HUES6 (cell line): ENCODE data around the gene TUBB4B.
A peak's percentile ranks its signal among the peaks of the same experiment; 100 is the strongest.

ENCODE experiments used
- H3K27ac ChIP-seq: 2 replicates; pipeline ENCODE4 v1.7.0; 2013; ENCODE audit warnings: low read depth, mild to moderate bottlenecking, low read length, inconsistent platforms
- H3K27me3 ChIP-seq: 2 replicates; pipeline ENCODE4 v1.6.1; 2013; ENCODE audit warnings: low read length; ENCODE audit not compliant: control insufficient read depth, insufficient read depth
- H3K36me3 ChIP-seq: 2 replicates; pipeline ENCODE4 v1.6.1; 2013; ENCODE audit warnings: low read length; ENCODE audit not compliant: control insufficient read depth, insufficient read depth
- H3K4me1 ChIP-seq: 2 replicates; pipeline ENCODE4 v1.6.1; 2013; ENCODE audit warnings: low read length; ENCODE audit not compliant: control insufficient read depth, insufficient read depth
- H3K4me3 ChIP-seq: 2 replicates; pipeline ENCODE4 v1.5.1; 2013; ENCODE audit warnings: low read depth, low read length
- H3K9ac ChIP-seq: one replicate; pipeline ENCODE4 v1.6.1; 2013; ENCODE audit warnings: mild to moderate bottlenecking, low read length
- H3K9me3 ChIP-seq: 2 replicates; pipeline ENCODE4 v1.6.1; 2013; ENCODE audit warnings: low read depth, low read length; ENCODE audit not compliant: control insufficient read depth, insufficient read depth

The TUBB4B gene

GRCh38 chr9:137199411-137200121, 41.5 kb upstream of the TUBB4B start:
- Histone ChIP-seq H3K4me1 (peaks cover 31% of the 10 kb centered on the region), H3K27ac (no peak overlapping the region), H3K4me3 (peak overlapping the region; percentile 50), H3K9me3 (no peaks in the 10 kb centered on the region), H3K36me3 (peaks cover 4% of the 10 kb centered on the region; the same call in 1 of the 2 replicates), H3K9ac (peak overlapping the region; percentile 27), H3K27me3 (no peaks in the 10 kb centered on the region)

GRCh38 chr9:137200311-137201204, 40.5 kb upstream of the TUBB4B start, which contains the start of gene TPRN:
TSS of gene TPRN (minus strand) at chr9:137200741. CDS start at chr9:137200711, 30 bp downstream.
- Histone ChIP-seq H3K4me1 (peaks cover 25% of the 10 kb centered on the region), H3K36me3 (peaks cover 4% of the 10 kb centered on the region; the same call in 1 of the 2 replicates), H3K4me3 (peak within 1 kb of the TSS; percentile 89), H3K9ac (peak within 1 kb of the TSS; percentile 80), H3K27me3 (no peaks in the 10 kb centered on the region), H3K9me3 (no peaks in the 10 kb centered on the region), H3K27ac (no peak within 1 kb of the TSS)

DNA sequence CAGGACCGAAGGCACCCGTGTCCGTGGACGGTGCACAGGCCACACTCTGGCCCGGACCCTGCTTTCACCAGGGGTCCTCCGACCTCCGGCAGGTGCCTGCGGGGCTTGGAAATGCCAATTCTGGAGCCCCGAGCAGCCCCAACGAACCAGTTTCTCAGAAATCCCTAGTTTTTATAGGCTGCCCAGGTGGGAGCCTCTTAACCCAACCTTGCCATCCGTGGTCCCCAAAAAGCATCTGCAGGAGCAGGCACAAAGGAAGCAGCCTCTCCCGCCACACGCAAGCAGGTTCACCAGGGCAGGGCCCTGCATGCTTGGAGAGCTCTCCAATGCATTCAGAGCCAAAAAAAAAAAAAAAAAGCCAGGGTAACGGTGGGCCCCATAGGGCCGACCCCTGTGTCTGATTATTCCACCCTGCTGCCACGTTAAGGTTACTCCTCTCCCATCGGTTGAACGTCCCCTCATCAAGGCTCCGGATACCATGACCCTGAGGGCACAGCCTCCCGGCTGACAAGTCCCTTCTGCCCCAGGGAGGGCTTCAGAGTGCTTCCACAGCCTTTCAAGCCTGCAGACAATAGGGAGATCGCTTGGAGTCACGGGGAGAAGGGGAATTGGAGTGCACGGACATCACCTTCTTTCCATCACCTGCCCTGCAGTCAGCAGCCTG, 39.8 kb upstream of the TUBB4B start:
- H3K27me3 ChIP-seq: no peaks in the 10 kb centered on the region
- peaks cover 28% of the 10 kb centered on the region for H3K4me1 ChIP-seq
- no peak overlapping the region for H3K27ac ChIP-seq

GRCh38 chr9:137202966-137203365, 38.1 kb upstream of the TUBB4B start:
- H3K36me3 ChIP-seq: peaks cover 14% of the 10 kb centered on the region
- peaks cover 33% of the 10 kb centered on the region for H3K4me1 ChIP-seq
- no peak overlapping the region for H3K4me3 ChIP-seq
- no peaks in the 10 kb centered on the region for H3K9me3 ChIP-seq
- no peaks in the 10 kb centered on the region for H3K27me3 ChIP-seq
- no peak overlapping the region for H3K27ac ChIP-seq
- no peak overlapping the region for H3K9ac ChIP-seq

More for the DNA sequence above, 39.8 kb upstream of the TUBB4B start:
- Histone ChIP-seq H3K9ac (peak overlapping the region; percentile 80), H3K9me3 (no peaks in the 10 kb centered on the region), H3K36me3 (peaks cover 4% of the 10 kb centered on the region; the same call in 1 of the 2 replicates), H3K4me3 (peak overlapping the region; percentile 89)

GRCh38 chr9:137204731-137205125, 36.4 kb upstream of the TUBB4B start:
- Histone ChIP-seq H3K27ac (peak overlapping the region; percentile 90; the same call in 1 of the 2 replicates), H3K9ac (peak overlapping the region; percentile 97), H3K4me1 (peaks cover 17% of the 10 kb centered on the region; the same call in 1 of the 2 replicates), H3K9me3 (no peaks in the 10 kb centered on the region), H3K4me3 (peak overlapping the region; percentile 100), H3K27me3 (no peaks in the 10 kb centered on the region), H3K36me3 (peaks cover 22% of the 10 kb centered on the region)

DNA sequence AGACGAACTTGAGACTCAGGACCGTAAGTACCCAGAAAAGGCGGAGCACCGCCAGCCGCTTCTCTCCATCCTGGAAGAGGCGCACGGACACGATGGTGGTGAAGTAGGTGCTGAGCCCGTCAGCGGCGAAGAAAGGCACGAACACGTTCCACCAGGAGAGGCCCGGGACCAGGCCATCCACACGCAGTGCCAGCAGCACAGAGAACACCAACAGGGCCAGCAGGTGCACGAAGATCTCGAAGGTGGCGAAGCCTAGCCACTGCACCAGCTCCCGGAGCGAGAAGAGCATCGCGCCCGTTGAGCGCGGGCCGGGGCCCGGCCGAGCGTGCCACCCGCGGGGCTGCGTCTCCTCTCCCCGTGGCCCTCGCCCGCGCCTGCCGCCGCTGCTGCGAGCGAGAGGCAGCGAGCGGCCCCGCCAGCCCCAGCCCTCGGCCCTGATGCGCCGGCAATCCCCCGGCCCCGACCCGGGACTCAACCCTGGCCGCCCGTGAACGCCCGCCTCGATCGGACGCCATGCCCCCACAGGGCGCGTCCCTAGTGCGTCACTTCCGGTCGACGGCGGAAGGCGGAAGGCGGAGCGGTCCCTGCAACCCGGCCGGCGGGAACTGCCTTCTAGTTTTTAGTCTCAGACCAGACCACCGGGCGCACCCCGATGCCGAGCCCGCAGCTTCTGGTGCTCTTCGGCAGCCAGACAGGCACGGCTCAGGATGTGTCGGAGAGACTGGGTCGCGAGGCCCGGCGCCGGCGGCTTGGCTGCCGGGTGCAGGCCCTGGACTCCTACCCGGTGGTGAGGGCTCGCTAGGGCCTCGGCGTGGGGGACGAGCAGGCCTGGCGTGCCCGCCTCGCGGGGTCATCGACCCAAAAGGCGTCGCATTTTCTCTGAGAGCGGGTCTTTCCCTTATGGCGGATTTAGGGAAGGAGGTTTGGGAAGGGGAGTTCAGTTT, 35.7 kb upstream of the TUBB4B start, which contains the start of the genes NDOR1 and TMEM203:
Gene NDOR1 (plus strand): TSS at position 575 of the 944 bp plus-strand sequence. CDS start 78 bp downstream, at position 653.
Gene TMEM203 (minus strand): TSS at position 523 of the 944 bp plus-strand sequence. CDS start 234 bp downstream, at position 289.
- H3K9me3 ChIP-seq: no peaks in the 10 kb centered on the region
- peak within 1 kb of the TSS; percentile 100 for H3K4me3 ChIP-seq
- peaks cover 17% of the 10 kb centered on the region; the same call in 1 of the 2 replicates for H3K4me1 ChIP-seq
- peak within 1 kb of the TSS; percentile 97 for H3K9ac ChIP-seq
- peak within 1 kb of the TSS; percentile 90 for H3K27ac ChIP-seq
- peaks cover 28% of the 10 kb centered on the region for H3K36me3 ChIP-seq
- no peaks in the 10 kb centered on the region for H3K27me3 ChIP-seq

DNA sequence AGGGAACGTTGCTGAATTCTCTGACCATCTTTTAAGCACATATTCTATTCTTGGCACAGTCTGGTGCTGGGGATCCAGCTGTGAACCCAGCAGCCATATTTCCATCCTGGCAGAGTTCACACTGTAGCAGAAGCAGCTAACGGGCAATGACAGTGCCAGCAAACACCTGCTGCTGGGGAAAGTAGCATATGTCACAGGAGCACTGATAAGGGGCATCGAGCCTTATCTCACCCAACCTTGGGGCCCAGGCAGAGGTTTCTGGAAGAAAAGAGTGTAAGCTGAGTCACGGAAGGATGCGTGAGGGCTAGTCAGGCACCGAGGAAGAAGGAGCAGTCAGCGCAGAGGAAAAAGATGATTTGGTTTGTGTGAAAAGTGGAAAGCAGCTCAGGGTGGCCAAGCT, 34.5 kb upstream of the TUBB4B start:
- Histone ChIP-seq H3K4me3 (peak overlapping the region; percentile 100), H3K9ac (no peak overlapping the region), H3K4me1 (peaks cover 17% of the 10 kb centered on the region; the same call in 1 of the 2 replicates), H3K27ac (no peak overlapping the region), H3K27me3 (no peaks in the 10 kb centered on the region), H3K9me3 (no peaks in the 10 kb centered on the region), H3K36me3 (peaks cover 29% of the 10 kb centered on the region)

GRCh38 chr9:137211532-137211931, 29.6 kb upstream of the TUBB4B start:
- H3K36me3 ChIP-seq: peaks cover 61% of the 10 kb centered on the region
- H3K27me3 ChIP-seq: no peaks in the 10 kb centered on the region
- no peak overlapping the region for H3K27ac ChIP-seq
- no peak overlapping the region for H3K9ac ChIP-seq
- H3K9me3 ChIP-seq: no peaks in the 10 kb centered on the region
- peaks cover 3% of the 10 kb centered on the region; the same call in 1 of the 2 replicates for H3K4me1 ChIP-seq
- H3K4me3 ChIP-seq: no peak overlapping the region

GRCh38 chr9:137212520-137212919, 28.6 kb upstream of the TUBB4B start:
- Histone ChIP-seq H3K36me3 (peaks cover 57% of the 10 kb centered on the region), H3K27ac (no peak overlapping the region), H3K4me3 (no peak overlapping the region), H3K4me1 (peaks cover 6% of the 10 kb centered on the region), H3K9ac (no peak overlapping the region), H3K27me3 (no peaks in the 10 kb centered on the region), H3K9me3 (no peaks in the 10 kb centered on the region)
